HG02678 (cell line): Measurements from ENCODE around the gene NSMCE1.
A peak's percentile ranks its signal among the peaks of the same experiment; 100 is the strongest.
"Not testable (repeated sequence)": the region's sequence is repeated elsewhere in the genome, so short reads cannot be mapped to it uniquely, and the experiment has no call there.

ENCODE experiments used
- ATAC-seq: cut with Tn5 transposase; IDR thresholded peaks from one replicate; pipeline ENCODE4 v1.9.1; 2021; ENCODE audit warnings: mild to moderate bottlenecking, moderate library complexity; ENCODE audit not compliant: unreplicated experiment

Gene NSMCE1

DNA sequence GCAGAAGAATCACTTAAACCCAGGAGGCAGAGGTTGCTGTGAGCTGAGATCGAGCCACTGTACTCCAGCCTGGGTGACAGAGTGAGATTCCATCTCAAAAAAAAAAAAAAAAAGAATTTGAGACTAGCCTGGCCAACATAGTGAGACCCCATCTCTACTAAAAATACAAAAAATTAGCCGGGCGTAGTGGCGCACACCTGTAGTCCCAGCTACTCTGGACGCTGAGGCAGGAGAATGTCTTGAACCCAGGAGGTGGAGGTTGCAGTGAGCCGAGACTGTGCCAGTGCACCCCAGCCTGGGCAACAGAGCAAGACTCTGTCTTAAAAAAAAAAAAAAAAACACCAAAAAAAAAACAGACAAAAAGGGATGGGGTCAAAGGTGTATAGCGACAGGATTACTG, 4.1 kb upstream of the NSMCE1 start:
- not testable (repeated sequence) for ATAC-seq

DNA sequence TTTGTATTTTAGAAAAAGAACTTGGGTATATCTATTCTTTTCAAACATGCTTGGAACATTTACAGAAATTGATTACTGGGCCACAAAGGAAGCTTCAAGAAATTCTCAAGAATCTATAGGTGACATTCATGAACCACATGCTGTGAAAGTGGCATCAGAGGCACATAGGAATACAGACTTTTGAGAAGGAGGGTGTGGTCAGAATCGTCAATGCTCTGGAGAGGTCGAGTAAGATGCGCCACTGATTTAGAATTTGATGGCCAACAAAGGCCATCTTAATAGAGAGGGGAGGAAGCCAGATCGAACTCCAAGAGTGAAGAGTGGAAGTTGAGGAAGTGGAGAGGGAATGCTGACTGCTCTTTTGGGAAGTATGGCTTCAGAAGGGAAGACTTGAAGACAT, 3.5 kb upstream of the NSMCE1 start:
- no peak for ATAC-seq

DNA sequence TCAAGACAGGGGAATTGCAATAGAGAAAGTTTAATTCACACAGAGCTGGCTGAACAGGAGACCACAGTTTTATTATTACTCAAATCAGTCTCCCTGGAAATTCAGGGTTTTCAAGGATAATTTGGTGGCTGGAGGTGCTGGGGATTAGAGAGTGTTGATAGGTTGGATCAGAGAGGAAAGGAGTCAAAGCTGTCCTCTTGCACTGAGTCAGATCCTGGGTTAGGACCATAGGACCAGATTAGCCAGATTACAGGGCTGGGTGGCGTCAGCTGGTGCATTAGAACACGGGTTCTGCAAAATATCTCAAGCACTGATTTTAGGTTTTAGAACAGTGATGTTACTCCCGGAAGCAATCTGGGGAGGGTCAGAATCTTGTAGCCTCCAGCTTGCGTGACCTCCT, 1.8 kb upstream of the NSMCE1 start:
- ATAC-seq, result no peak

DNA sequence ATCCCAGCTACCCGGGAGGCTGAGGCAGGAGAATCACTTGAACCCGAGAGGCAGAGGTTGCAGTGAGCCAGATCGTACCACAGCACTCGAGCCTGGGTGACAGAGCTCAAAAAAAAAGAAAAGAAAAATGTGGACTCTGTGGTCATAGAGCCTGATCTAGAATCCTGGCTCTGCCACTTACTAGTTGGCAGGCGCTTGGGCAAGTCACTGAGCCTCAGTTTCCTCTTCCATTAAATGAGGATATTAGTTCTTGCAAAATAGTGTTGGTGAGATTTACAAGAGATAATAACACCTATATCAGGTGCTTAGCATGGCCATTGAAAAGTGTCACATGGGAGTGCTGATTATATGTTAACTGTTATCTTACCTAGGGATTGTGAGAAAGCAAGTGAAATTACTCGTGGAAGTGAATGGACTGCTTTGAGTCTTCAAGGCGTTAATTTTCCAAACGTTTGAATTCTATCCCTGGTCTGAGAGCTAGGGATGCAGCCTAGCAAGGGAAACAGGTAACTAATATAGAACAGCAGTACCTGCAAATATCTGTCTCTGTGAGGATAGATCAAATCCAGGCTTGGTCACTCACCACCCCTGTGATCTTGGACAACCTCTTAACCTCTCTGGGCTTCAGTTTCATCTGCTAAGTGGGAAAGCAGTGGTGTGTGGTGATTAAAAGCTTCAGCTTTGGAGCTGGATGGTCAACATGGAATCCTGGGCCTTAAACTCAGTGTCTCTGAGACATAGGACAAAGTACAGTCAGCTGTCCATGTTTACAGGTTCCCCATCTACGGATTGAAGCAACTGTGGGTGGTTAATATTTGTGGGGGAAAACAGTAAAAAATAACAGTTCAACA, 953 bp upstream of the NSMCE1 start:
- ATAC-seq, result no peak

DNA sequence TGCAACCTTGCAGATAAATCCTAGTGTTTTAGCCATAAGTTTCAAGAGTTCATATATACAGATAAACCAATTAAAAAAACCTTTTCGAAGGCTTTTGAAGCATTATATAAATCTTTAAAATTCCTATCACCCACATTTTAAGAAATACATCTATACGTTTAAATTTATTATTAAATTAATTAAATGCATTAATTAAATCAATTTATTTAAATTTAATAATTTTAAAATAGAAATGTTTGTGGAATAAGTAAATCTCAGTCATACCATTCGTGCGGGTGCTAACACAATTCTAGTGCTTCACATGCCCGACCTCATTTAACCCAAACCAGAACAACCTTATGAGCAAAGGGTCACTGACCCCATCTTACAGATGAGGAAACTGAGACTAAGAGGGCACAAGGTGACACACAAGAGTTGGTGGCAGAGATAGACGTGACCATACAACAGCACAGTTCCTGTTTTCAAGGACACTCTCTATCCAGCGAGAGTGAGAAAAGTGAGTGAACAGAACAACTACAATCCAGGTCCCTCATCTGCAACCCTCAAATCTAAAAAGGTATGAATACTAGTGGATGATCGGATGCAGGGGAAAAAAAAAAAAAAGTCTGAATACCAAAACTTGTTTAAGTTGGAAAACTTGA, 1.4 kb downstream of the NSMCE1 start:
- ATAC-seq, result no peak

DNA sequence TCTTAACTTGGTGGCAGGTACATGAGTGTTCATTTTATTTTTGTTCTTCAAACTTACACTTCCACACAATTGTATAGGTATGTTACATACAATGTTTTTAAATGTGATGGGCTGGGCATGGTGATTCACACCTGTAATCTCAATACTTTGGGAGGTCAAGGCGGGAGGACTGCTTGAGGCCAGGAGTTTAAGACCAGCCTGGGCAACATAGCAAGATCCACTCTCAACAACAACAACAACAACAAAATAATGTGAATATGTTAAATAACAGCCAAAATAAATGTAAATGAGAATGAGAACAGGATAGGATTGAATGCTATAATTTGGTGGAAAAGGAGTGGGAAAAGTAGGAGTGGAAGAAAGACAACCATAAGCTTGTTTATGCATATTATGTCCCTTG, 2.6 kb downstream of the NSMCE1 start:
- ATAC-seq, result no peak

DNA sequence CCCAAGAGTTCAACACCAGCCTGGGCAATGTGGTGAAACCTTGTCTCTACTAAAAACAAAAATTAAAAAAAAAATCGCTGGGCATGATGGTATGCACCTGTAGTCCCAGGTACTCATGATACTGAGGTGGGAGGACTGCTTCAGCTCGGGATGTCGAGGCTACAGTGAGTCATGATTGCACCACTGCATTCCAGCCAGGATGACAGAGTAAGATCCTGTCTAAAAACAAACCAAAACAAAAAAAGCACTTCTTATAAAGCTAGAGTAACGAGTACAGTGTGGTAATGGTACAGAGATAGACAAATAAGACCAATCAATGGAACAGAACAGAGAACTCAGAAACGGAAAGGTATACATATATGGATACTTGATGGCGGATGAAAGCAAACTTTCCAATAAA, 4.4 kb downstream of the NSMCE1 start:
- no peak for ATAC-seq

DNA sequence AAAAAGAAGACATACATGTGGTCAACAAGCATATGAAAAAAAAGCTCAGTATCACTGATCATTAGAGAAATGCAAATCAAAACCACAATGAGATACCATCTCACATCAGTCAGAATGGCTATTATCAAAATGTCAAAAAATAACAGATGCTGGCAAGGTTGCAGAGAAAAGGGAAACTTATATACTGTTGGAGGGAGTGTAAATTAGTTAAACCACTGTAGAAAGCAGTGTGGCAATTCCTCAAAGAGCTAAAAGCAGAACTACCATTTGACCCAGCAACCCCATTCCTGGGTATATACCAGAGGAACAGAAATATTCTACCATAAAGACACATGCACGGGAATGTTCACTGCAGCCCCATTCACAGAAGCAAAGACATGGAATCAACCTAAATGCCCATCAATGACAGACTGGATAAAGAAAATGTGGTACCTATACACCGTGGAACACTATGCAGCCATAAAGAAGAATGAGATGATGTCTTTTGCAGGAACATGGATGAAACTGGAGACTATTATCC, 5.6 kb downstream of the NSMCE1 start:
- not testable (repeated sequence) for ATAC-seq

DNA sequence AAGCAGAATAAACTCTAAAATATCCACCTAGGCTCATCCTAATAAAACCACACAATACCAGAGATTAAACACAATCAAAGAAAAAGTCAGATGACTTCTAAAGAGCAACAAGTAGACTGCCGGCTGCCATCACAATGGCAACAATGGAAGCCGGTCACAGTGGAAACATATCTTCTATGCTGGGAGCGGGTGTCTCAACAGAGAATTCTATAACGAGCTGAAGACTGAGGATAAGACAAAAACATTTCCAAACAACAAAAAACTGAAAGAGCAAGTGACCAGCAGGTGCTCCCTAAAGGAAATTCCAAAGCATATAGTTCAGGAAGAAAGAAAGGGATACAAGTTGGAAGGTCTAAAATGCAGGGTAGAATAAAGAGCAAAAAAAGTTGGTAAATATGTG, 8.9 kb downstream of the NSMCE1 start:
- no peak for ATAC-seq

DNA sequence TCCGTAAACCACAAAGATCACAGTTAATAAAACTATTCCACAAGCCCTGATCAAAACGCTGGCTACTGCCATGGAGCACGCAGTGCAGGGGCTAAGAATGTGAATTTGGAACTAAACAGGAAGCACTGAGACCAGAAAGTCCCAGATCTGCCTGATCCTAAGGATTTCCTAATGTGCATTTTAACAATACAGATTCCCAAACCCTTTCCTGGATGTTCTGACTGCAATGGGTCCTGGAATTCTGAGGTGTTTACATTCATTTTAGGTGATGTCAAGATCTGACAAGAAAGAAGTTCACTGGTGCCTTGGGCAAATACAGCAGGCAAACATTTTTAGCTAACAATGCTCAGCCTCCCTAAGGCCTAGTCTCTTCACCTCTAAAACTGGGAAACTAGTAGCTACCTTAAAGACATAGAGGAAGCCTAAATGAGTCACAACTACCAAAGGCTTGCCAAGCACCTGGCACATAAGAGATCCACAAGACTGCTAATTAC, 10.3 kb downstream of the NSMCE1 start:
- ATAC-seq, result no peak

DNA sequence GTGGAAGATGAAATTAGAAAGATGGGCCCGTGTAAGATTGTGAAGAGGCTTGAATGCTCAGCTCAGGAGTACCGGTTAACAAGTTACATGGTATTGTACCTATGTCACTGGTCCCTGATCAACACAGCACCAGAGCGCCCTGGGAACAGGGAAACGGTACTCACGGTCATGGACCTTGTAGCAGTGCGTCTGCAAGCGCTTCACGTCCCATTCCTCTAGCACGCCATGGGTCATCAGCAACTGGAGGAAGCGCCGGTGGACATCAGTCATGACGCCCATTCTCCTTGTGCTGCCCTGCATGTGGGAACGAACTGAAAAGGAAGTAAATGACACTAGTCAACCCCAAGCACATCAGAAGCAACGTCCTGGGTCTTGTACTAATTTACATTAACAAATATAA, 11.3 kb downstream of the NSMCE1 start:
- ATAC-seq, result no peak

DNA sequence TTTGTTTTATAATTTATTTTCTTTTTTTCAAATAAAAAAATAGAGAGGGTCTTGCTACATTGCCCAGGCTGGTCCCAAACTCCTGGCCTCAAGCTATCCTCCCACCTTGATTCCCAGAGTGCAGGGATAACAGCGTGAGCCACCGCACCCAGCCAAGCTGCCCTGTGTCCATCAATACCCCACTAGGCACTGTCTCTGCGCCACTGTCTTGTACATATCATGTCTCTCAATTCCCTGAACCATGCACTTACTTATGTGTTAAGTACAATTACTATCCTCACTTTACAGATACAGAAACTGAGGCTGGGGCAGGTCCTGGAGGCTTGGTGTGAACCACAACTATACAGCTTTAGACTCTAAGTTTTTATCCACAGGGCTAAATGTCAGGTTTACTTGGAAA, 11.7 kb downstream of the NSMCE1 start:
- ATAC-seq, result no peak

DNA sequence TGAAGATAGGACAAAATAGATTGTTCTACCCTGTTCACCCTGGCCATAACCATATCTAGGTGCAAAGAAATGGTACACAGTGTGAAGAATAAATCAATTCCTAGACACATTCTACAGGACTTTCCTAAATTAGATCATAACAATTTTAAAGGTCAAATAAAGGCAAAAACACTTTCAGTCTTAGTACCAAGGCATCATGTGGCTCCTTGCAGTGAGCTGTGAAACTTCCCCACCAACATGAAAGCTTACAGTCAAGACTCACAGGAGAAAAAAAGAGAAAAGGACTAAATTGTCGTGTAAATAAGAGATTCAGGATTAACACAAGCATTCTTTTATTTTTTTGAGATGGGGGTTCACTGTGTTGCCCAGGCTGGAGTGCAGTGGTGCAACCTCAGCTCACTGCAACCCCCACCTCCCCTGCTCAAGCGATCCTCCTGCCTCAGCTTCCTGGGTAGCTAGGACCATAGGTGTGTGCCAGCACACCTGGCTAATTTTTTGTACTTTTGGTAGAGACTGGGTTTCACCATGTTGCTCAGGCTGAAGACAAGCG, 14.2 kb downstream of the NSMCE1 start:
- peak; percentile 79 for ATAC-seq

DNA sequence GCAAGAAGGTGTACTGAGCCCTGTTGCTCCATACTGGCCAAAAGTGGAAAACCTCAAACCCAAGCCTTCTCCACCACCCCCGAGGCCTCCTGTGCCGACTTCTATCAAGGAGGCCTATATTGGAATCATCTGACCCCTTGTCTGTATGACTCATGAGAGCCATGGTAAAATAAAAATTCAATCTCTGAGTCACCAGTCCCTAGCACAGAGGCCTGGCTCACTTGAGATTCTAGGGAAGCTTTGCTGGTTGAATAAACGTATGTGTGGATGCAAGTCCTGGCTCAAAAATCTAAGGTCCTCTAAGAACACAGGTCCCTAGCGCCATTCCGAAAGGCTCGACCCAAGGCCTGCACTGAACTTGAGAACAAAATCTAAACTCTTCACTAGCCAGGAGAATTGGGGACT, 15.0 kb downstream of the NSMCE1 start:
- ATAC-seq, result no peak

DNA sequence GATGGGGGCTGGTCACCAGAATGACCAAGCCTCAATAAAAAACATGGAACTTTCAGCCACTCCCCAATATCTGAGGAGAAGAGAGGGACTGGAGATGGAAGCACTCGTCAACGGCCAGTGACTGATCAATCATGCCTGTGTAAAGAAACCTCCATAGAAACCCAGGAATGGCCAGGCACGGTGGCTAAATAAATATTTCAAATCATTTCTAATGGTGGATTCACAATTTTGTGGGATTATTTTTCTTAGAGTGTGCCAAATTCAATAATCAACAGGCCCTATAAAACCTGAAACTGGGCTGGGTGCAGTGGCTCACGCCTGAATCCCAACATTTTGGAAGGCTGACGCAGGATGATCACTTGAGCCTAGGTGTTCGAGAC, 16.4 kb downstream of the NSMCE1 start:
- ATAC-seq, result no peak

DNA sequence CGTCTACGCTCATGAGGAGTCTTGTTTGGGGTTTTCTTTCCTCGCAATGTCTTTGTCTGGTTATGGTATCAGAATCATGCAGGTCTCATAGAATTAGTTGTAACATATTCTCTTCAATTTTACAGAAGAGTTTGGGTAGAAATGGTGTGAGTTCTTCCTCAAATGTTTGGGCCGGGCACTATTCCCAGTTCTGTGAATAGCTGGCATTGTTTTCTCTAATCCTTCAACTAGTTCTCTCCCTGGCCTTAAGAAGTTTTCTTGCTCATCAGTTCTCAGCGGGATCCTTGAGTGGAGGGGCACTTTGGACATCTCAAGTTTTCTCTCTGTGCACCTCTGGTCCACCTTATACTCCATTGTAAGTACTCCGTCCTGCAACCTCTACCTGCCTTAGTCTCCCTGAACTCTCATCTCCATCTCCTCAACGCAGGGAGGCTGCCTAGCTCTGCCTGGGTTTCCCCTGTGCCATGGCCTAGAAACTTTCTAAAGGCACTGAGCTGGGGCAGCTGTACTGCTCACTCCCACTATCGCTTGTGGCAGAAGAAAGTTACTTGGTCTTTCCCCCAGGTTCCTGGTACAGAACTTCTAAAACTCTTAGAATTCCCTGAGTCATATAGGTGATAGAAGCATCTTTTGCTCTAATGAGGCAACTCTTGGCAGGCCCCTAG, 16.9 kb downstream of the NSMCE1 start:
- no peak for ATAC-seq

DNA sequence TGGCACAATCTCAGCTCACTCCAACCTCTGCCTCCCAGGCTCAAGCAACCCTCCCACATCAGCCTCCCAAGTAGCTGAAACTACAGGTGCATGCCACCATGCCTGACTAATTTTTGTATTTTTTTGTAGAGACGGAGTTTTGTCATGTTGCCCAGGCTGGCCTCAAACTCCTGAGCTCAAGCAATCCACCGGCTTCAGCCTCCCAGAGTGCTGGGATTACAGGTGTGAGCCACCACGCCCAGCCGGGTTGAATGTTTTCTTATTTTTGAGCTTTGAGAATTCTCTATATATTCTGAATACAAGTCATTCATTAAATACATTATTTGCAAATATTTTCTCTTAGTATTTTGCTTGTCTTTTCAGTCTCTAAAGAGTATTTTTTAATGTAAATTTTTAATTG, 19.7 kb downstream of the NSMCE1 start:
- ATAC-seq, result not testable (repeated sequence)

DNA sequence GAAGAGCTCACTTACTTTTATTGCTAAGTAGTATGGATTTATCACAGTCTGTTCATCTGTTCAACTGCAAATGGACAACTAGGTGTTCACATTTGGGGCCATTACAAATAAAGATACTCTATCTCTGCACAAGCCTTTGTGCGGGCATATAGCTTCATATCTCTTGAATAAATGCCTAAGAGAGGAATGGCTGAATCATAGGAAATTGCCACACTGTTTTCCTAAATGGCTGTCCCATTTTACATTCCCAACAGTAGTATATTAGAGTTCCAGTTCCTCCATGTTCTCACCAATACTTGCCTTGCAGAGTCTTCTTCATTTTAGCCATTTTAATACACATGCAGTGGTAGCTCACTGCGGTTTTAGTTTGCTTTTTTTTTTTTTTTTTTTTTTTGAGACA, 20.5 kb downstream of the NSMCE1 start:
- no peak for ATAC-seq

DNA sequence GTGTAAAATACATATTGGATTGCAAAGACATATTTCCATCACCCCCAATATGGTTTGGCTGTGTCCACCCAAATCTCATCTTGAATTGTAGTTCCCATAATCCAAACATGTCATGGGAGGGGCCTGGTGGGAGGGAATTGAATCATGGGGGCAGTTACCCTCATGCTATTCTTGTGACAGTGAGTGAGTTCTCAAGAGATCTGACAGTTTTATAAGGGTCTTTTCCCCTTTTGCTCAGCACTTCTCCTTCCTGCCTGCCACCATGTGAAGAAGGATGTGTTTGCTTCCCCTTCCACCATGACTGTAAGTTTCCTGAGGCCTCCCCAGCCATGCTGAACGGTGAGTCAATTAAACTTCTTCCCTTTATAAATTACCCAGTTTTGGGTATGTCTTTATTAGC, 21.5 kb downstream of the NSMCE1 start:
- ATAC-seq, result not testable (repeated sequence)

DNA sequence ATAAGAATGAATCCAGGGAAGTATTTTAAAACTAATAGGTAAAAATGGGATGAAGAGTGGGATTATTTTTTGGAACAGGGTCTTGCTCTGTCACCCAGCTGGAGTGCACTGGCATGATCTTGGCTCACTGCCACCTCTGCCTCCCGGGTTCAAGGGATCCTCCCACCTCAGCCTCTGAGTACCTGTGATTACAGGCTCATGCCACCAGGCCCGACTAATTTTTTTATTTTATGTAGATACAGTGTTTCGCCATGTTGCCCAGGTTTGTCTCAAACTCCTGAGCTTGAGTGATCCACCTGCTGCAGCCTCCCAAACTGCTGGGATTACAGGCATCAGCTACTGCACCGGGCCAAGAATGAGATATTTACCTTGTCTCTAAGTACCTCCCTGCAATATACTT, 22.1 kb downstream of the NSMCE1 start:
- no peak for ATAC-seq
